ENCODE data around the gene TEKT2.

DNA sequence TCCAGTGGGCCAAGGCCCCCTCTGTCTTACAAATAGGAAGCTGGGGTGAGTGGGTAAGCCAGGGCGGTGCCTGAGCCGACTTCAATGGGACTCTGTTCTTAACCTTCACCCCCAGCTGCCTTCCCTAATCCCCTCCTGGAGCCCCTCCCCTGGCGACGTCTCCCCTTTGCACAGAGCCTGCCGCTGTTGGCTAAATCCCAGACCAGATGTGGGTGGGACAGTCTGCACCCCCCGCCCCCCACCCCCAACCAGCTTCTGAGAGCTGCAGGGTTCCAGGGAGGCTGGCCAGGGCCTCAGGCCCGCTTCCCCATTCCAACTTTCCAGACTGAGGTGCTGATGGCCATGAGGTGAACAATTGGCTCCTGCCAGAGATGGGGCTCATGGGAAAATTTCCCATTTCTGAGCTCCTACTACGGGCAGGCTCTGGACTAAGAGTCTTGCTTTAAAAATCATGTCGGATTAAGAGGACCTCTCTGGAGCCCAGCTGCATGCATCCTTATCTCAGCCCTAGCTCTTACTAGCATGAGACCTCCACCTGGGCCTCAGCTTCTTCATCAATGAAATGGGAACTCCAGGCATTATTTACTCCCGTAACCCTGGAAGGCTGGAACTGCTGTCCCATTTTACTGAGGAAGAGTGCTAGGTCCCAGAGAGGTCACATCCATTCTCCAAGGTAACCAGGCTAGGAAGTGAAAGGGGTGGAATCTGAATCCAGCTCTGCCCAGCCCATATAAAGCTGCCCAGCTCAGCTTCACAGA, 34.7 kb downstream of the TEKT2 start:
- no peak for TF ChIP-seq POLR2AphosphoS5 (IDR thresholded peaks at IDR 0.05)
- TF ChIP-seq, protein P1, sequence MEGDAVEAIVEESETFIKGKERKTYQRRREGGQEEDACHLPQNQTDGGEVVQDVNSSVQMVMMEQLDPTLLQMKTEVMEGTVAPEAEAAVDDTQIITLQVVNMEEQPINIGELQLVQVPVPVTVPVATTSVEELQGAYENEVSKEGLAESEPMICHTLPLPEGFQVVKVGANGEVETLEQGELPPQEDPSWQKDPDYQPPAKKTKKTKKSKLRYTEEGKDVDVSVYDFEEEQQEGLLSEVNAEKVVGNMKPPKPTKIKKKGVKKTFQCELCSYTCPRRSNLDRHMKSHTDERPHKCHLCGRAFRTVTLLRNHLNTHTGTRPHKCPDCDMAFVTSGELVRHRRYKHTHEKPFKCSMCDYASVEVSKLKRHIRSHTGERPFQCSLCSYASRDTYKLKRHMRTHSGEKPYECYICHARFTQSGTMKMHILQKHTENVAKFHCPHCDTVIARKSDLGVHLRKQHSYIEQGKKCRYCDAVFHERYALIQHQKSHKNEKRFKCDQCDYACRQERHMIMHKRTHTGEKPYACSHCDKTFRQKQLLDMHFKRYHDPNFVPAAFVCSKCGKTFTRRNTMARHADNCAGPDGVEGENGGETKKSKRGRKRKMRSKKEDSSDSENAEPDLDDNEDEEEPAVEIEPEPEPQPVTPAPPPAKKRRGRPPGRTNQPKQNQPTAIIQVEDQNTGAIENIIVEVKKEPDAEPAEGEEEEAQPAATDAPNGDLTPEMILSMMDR (IDR thresholded peaks at IDR 0.05) = no peak
